GM12878 (cell line): Measurements from ENCODE around the gene RAB11A. TPM values are rescaled to one million over a fixed set of nuclear protein-coding genes. Genes with fewer than 3 reads are reported as not detected.
A peak's percentile ranks its signal among the peaks of the same experiment; 100 is the strongest.

Experiments used
- ASH2L ChIP-seq: fragments of 300-600, 200-600 bp; sonication (generic); IDR thresholded peaks from 2 replicates; pipeline ENCODE4 v1.6.1; 2017; ENCODE audit warnings: low read depth, mild to moderate bottlenecking, borderline replicate concordance
- BRCA1 ChIP-seq: IDR thresholded peaks from 2 replicates; pipeline ENCODE4 v1.6.1; 2011; ENCODE audit warnings: low read depth, low read length, improper control_type of control experiment
- DPF2 ChIP-seq: fragments of 450-650 bp; IDR thresholded peaks from 2 replicates; pipeline ENCODE4 v1.6.1; 2017; ENCODE audit warnings: mild to moderate bottlenecking
- FOXK2 ChIP-seq: fragments of 450-650 bp; IDR thresholded peaks from 2 replicates; pipeline ENCODE4 v1.6.1; 2017; ENCODE audit warnings: mild to moderate bottlenecking, moderate library complexity
- GABPA ChIP-seq: IDR thresholded peaks from 2 replicates; pipeline ENCODE4 v1.6.1; 2014; ENCODE audit warnings: antibody characterized with exemption, low read depth, mild to moderate bottlenecking, inconsistent platforms
- IRF4 ChIP-seq: IDR thresholded peaks from 2 replicates; pipeline ENCODE4 v1.6.1; 2011; ENCODE audit warnings: low read depth, low read length
- LARP7 ChIP-seq: fragments of 450-650 bp; IDR thresholded peaks from 2 replicates; pipeline ENCODE4 v1.6.1; 2017; ENCODE audit warnings: mild to moderate bottlenecking
- MXI1 ChIP-seq: fragments of 150-350 bp; IDR thresholded peaks from 2 replicates; pipeline ENCODE4 v1.6.1; 2011; ENCODE audit warnings: low read depth, mild to moderate bottlenecking, inconsistent platforms, low read length, improper control_type of control experiment
- MYC ChIP-seq: IDR thresholded peaks from 2 replicates; pipeline ENCODE4 v1.6.1; 2011; ENCODE audit warnings: mild to moderate bottlenecking, low read length, moderate library complexity, inconsistent platforms; ENCODE audit not compliant: insufficient read depth, insufficient replicate concordance, insufficient read length, severe bottlenecking
- NR2F1 ChIP-seq: fragments of 450-650 bp; conservative IDR thresholded peaks from 2 replicates; pipeline ENCODE4 v1.6.1; 2017; ENCODE audit warnings: mild to moderate bottlenecking
- PAX8 ChIP-seq: fragments of 450-650 bp; IDR thresholded peaks from 2 replicates; pipeline ENCODE4 v1.6.1; 2017; ENCODE audit warnings: mild to moderate bottlenecking, moderate library complexity
- RUNX3 ChIP-seq: IDR thresholded peaks from 2 replicates; pipeline ENCODE4 v1.6.1; 2012; ENCODE audit warnings: low read length, inconsistent platforms
- SMAD5 ChIP-seq: IDR thresholded peaks from 2 replicates; pipeline ENCODE4 v1.6.1; 2016; ENCODE audit warnings: antibody characterized with exemption, low read depth
- SUZ12 ChIP-seq: fragments of 200-600 bp; sonication (generic); IDR thresholded peaks from one replicate; pipeline ENCODE4 v1.6.1; 2018; ENCODE audit warnings: antibody characterized with exemption, mild to moderate bottlenecking; ENCODE audit not compliant: unreplicated experiment
- ZNF622 ChIP-seq: fragments of 450-650 bp; IDR thresholded peaks from 2 replicates; pipeline ENCODE4 v1.6.1; 2017; ENCODE audit warnings: mild to moderate bottlenecking, inconsistent platforms
- polyA plus RNA-seq, 11 experiments: library from polyadenylated mRNA; depleted of rRNA in 4 of 11; unstranded in 6 of 11; stranded (reverse) in 5 of 11; fragments of >200 nt; fragmentation: Nextera tagmentation in 4 of 11; fragmentation: Illumina TruSeq in 1 of 11; extraction: Ambion mirVana in 4 of 11; extraction: Trizol in 1 of 11; gene quantifications; 1 replicate in 1 of 11; 2 replicates in 10 of 11; pipeline versions ENCODE4 v1.2.1 to v1.2.3, GENCODE V29; 2011 to 2016; ENCODE audit warnings: inconsistent platforms in 2 of 11, missing spikeins in 2 of 11, low read depth in 1 of 11
- total RNA-seq, 4 experiments: library from RNA; depleted of rRNA in 3 of 4; stranded (reverse); fragments of >200 nt in 3 of 4; fragmentation: Illumina TruSeq in 1 of 4; extraction: Trizol in 1 of 4; gene quantifications; 2 replicates each; pipeline versions ENCODE4 v1.2.1 to v1.2.3, GENCODE V29; 2013 to 2021
- TF ChIP-seq, protein P1 (sequence below): fragments of 450-650 bp; IDR thresholded peaks from 2 replicates; pipeline ENCODE4 v1.6.1; 2017; ENCODE audit warnings: mild to moderate bottlenecking, moderate library complexity
- TF ChIP-seq, protein P2 (sequence below): fragments of 450-650 bp; formaldehyde crosslinking; IDR thresholded peaks from 2 replicates; pipeline ENCODE4 v1.4.0; 2020; ENCODE audit warnings: mild to moderate bottlenecking, moderate library complexity
- TF ChIP-seq, protein P3 (sequence below): fragments of 450-650 bp; IDR thresholded peaks from 2 replicates; pipeline ENCODE4 v1.6.1; 2017; ENCODE audit warnings: mild to moderate bottlenecking
- TF ChIP-seq, protein P4 (sequence below), 3 experiments: IDR thresholded peaks in 2 of 3; conservative IDR thresholded peaks in 1 of 3; 2 replicates each; pipeline ENCODE4 v1.5.1; 2011; ENCODE audit warnings: low read depth in 3 of 3, low read length in 3 of 3, mild to moderate bottlenecking in 3 of 3, control low read depth in 2 of 3, moderate library complexity in 2 of 3, inconsistent platforms in 1 of 3, mixed read lengths in 1 of 3; ENCODE audit not compliant: control insufficient read depth in 2 of 3, insufficient read depth in 1 of 3; ENCODE audit errors: extremely low read depth in 1 of 3

Gene RAB11A
- total and polyA plus RNA-seq, 10 of the 15 experiments (the other 5 are each of a cell fraction or from before 2014, with no cell fraction given) = 128 to 387 (median 224) TPM

DNA sequence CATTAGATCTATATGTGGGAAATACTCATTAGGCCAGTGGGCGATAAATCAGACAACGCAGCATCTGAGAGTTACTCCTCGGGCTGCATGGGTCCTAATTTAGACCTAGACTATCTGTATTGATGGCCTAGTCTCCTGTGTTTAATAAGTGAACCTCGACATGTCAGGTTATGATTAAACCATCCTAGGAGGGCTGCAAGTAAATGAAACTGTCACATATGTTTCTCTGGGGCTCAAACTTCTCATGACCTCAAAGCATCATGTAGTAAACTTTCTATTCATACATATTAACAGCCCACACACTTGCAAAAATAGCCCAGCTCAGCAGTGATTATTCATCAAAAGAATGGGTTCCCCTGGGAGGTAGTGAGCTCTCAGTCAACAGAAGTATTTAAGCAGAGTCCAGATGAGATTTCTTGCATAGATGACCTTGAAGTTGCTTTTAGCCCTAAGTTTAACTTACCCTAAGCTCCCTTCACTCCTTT lies 51.6 kb downstream of the RAB11A start (continued):
- TF ChIP-seq, protein P1, sequence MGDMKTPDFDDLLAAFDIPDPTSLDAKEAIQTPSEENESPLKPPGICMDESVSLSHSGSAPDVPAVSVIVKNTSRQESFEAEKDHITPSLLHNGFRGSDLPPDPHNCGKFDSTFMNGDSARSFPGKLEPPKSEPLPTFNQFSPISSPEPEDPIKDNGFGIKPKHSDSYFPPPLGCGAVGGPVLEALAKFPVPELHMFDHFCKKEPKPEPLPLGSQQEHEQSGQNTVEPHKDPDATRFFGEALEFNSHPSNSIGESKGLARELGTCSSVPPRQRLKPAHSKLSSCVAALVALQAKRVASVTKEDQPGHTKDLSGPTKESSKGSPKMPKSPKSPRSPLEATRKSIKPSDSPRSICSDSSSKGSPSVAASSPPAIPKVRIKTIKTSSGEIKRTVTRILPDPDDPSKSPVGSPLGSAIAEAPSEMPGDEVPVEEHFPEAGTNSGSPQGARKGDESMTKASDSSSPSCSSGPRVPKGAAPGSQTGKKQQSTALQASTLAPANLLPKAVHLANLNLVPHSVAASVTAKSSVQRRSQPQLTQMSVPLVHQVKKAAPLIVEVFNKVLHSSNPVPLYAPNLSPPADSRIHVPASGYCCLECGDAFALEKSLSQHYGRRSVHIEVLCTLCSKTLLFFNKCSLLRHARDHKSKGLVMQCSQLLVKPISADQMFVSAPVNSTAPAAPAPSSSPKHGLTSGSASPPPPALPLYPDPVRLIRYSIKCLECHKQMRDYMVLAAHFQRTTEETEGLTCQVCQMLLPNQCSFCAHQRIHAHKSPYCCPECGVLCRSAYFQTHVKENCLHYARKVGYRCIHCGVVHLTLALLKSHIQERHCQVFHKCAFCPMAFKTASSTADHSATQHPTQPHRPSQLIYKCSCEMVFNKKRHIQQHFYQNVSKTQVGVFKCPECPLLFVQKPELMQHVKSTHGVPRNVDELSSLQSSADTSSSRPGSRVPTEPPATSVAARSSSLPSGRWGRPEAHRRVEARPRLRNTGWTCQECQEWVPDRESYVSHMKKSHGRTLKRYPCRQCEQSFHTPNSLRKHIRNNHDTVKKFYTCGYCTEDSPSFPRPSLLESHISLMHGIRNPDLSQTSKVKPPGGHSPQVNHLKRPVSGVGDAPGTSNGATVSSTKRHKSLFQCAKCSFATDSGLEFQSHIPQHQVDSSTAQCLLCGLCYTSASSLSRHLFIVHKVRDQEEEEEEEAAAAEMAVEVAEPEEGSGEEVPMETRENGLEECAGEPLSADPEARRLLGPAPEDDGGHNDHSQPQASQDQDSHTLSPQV = no peak
- TF ChIP-seq ZNF622 = no peak
- no peak for TF ChIP-seq ASH2L
- peak; percentile 77 for TF ChIP-seq RUNX3
- TF ChIP-seq NR2F1 = peak; percentile 76
- no peak for TF ChIP-seq BRCA1
- TF ChIP-seq PAX8 = no peak
- TF ChIP-seq, protein P2, sequence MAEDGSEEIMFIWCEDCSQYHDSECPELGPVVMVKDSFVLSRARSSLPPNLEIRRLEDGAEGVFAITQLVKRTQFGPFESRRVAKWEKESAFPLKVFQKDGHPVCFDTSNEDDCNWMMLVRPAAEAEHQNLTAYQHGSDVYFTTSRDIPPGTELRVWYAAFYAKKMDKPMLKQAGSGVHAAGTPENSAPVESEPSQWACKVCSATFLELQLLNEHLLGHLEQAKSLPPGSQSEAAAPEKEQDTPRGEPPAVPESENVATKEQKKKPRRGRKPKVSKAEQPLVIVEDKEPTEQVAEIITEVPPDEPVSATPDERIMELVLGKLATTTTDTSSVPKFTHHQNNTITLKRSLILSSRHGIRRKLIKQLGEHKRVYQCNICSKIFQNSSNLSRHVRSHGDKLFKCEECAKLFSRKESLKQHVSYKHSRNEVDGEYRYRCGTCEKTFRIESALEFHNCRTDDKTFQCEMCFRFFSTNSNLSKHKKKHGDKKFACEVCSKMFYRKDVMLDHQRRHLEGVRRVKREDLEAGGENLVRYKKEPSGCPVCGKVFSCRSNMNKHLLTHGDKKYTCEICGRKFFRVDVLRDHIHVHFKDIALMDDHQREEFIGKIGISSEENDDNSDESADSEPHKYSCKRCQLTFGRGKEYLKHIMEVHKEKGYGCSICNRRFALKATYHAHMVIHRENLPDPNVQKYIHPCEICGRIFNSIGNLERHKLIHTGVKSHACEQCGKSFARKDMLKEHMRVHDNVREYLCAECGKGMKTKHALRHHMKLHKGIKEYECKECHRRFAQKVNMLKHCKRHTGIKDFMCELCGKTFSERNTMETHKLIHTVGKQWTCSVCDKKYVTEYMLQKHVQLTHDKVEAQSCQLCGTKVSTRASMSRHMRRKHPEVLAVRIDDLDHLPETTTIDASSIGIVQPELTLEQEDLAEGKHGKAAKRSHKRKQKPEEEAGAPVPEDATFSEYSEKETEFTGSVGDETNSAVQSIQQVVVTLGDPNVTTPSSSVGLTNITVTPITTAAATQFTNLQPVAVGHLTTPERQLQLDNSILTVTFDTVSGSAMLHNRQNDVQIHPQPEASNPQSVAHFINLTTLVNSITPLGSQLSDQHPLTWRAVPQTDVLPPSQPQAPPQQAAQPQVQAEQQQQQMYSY = no peak
- TF ChIP-seq, protein P3, sequence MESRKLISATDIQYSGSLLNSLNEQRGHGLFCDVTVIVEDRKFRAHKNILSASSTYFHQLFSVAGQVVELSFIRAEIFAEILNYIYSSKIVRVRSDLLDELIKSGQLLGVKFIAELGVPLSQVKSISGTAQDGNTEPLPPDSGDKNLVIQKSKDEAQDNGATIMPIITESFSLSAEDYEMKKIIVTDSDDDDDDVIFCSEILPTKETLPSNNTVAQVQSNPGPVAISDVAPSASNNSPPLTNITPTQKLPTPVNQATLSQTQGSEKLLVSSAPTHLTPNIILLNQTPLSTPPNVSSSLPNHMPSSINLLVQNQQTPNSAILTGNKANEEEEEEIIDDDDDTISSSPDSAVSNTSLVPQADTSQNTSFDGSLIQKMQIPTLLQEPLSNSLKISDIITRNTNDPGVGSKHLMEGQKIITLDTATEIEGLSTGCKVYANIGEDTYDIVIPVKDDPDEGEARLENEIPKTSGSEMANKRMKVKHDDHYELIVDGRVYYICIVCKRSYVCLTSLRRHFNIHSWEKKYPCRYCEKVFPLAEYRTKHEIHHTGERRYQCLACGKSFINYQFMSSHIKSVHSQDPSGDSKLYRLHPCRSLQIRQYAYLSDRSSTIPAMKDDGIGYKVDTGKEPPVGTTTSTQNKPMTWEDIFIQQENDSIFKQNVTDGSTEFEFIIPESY = no peak
- TF ChIP-seq LARP7 = no peak
- TF ChIP-seq DPF2 = peak; percentile 61
- TF ChIP-seq, protein P4, sequence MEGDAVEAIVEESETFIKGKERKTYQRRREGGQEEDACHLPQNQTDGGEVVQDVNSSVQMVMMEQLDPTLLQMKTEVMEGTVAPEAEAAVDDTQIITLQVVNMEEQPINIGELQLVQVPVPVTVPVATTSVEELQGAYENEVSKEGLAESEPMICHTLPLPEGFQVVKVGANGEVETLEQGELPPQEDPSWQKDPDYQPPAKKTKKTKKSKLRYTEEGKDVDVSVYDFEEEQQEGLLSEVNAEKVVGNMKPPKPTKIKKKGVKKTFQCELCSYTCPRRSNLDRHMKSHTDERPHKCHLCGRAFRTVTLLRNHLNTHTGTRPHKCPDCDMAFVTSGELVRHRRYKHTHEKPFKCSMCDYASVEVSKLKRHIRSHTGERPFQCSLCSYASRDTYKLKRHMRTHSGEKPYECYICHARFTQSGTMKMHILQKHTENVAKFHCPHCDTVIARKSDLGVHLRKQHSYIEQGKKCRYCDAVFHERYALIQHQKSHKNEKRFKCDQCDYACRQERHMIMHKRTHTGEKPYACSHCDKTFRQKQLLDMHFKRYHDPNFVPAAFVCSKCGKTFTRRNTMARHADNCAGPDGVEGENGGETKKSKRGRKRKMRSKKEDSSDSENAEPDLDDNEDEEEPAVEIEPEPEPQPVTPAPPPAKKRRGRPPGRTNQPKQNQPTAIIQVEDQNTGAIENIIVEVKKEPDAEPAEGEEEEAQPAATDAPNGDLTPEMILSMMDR (IDR thresholded peaks at IDR 0.05 in 2 of 3, conservative IDR thresholded peaks at IDR 0.05 in 1 of 3; ENCODE audit: control insufficient read depth in 2 of 3, extremely low read depth in 1 of 3, insufficient read depth in 1 of 3, low read depth in 3 of 3, low read length in 3 of 3) = no peak
- TF ChIP-seq FOXK2 = no peak
- TF ChIP-seq MXI1 = no peak
- TF ChIP-seq GABPA = no peak
- peak; percentile 46; the same call in 1 of the 2 replicates for TF ChIP-seq IRF4
- TF ChIP-seq SUZ12 = no peak
- no peak for TF ChIP-seq MYC
- no peak for TF ChIP-seq SMAD5
